Liver (tissue), 3 donors: Measurements from ENCODE around the gene MAP4K3.

Experiments used
- EGR1 ChIP-seq, 2 donors: IDR thresholded peaks; 2 replicates each; pipeline ENCODE4 v1.6.1; 2016 to 2018; ENCODE audit warnings: antibody characterized with exemption in 2 of 2, low read depth in 2 of 2
- HNF4A ChIP-seq, 2 donors: conservative IDR thresholded peaks; 2 replicates each; pipeline ENCODE4 v1.6.1; 2016; ENCODE audit warnings: antibody characterized with exemption in 2 of 2, mild to moderate bottlenecking in 2 of 2
- HNF4G ChIP-seq: IDR thresholded peaks from 2 replicates; pipeline ENCODE4 v1.6.1; 2016; ENCODE audit warnings: antibody characterized with exemption
- RAD21 ChIP-seq, 2 donors: IDR thresholded peaks; 2 replicates each; pipeline ENCODE4 v1.6.1; 2016; ENCODE audit warnings: antibody characterized with exemption in 2 of 2, mild to moderate bottlenecking in 2 of 2
- TAF1 ChIP-seq: conservative IDR thresholded peaks from 2 replicates; pipeline ENCODE4 v1.6.1; 2016; ENCODE audit warnings: antibody characterized with exemption, mild to moderate bottlenecking
- TF ChIP-seq, protein P1 (sequence below): fragments of 150-350 bp; IDR thresholded peaks from 2 replicates; pipeline ENCODE4 v1.5.1; 2017; ENCODE audit warnings: improper control_type of control experiment, low read depth, low read length; ENCODE audit not compliant: missing input control
- TF ChIP-seq, protein P2 (sequence below): IDR thresholded peaks from 2 replicates; pipeline ENCODE4 v1.6.1; 2016; ENCODE audit warnings: antibody characterized with exemption
- donor health status: healthy.
- donor health status: healthy.

DNA sequence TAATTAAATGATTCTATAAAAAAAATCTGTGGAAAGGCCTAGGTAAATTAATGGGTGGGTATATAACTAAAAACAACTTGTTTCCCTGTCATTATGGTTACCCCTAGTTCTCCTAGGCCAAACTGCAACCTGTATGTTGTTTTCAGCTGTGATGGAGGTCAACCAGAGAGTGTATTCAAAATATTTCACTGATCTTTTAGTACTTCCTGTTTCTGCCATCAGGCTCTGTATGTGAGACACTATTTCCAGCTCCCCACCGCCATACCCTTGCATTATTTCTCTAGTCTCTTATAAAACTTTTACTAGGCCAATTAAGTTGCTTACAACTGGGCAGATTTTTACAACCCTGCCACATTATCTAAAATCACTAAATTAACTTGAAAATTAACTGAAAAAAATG, 172.4 kb downstream of the MAP4K3 start:
- TF ChIP-seq, protein P1, sequence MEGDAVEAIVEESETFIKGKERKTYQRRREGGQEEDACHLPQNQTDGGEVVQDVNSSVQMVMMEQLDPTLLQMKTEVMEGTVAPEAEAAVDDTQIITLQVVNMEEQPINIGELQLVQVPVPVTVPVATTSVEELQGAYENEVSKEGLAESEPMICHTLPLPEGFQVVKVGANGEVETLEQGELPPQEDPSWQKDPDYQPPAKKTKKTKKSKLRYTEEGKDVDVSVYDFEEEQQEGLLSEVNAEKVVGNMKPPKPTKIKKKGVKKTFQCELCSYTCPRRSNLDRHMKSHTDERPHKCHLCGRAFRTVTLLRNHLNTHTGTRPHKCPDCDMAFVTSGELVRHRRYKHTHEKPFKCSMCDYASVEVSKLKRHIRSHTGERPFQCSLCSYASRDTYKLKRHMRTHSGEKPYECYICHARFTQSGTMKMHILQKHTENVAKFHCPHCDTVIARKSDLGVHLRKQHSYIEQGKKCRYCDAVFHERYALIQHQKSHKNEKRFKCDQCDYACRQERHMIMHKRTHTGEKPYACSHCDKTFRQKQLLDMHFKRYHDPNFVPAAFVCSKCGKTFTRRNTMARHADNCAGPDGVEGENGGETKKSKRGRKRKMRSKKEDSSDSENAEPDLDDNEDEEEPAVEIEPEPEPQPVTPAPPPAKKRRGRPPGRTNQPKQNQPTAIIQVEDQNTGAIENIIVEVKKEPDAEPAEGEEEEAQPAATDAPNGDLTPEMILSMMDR, result no peak
- TF ChIP-seq, protein P2, sequence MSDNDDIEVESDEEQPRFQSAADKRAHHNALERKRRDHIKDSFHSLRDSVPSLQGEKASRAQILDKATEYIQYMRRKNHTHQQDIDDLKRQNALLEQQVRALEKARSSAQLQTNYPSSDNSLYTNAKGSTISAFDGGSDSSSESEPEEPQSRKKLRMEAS, result no peak
- TF ChIP-seq RAD21 (IDR thresholded peaks at IDR 0.05) (no peak), HNF4G (no peak), EGR1 (IDR thresholded peaks at IDR 0.05; ENCODE audit: low read depth in 2 of 2) (no peak), TAF1 (no peak), HNF4A (conservative IDR thresholded peaks at IDR 0.05) (no peak)
